Mucosa of rectum (tissue), 2 donors: ENCODE data around the gene KLF16.

Experiments used
- H3K27ac ChIP-seq, 2 donors: one replicate each; pipeline ENCODE4 v1.7.0; 2013; ENCODE audit warnings: inconsistent platforms in 2 of 2, low read depth in 2 of 2, low read length in 2 of 2
- H3K27me3 ChIP-seq, 2 donors: one replicate each; pipeline ENCODE4 v1.7.0; 2013; ENCODE audit warnings: low read length in 2 of 2; ENCODE audit not compliant: control insufficient read depth in 2 of 2, insufficient read depth in 2 of 2
- H3K36me3 ChIP-seq, 2 donors: one replicate each; pipeline ENCODE4 v1.7.0; 2013; ENCODE audit warnings: low read length in 2 of 2; ENCODE audit not compliant: control insufficient read depth in 2 of 2, insufficient read depth in 2 of 2
- H3K4me1 ChIP-seq, 2 donors: one replicate each; pipeline ENCODE4 v1.7.0; 2013; ENCODE audit warnings: low read length in 2 of 2, mild to moderate bottlenecking in 1 of 2; ENCODE audit not compliant: control insufficient read depth in 2 of 2, insufficient read depth in 2 of 2
- H3K4me3 ChIP-seq, 2 donors: one replicate each; pipeline ENCODE4 v1.7.0; 2013; ENCODE audit warnings: low read length in 2 of 2
- H3K9ac ChIP-seq, 2 donors: one replicate each; pipeline ENCODE4 v1.7.0; 2013; ENCODE audit warnings: low read length in 2 of 2, low read depth in 1 of 2, mild to moderate bottlenecking in 1 of 2
- H3K9me3 ChIP-seq, 2 donors: one replicate each; pipeline ENCODE4 v1.7.0; 2013; ENCODE audit warnings: low read length in 2 of 2; ENCODE audit not compliant: control insufficient read depth in 2 of 2
- donor health status: healthy.
- donor health status: Normal muscosa, but diverticular disease.

KLF16 gene

DNA sequence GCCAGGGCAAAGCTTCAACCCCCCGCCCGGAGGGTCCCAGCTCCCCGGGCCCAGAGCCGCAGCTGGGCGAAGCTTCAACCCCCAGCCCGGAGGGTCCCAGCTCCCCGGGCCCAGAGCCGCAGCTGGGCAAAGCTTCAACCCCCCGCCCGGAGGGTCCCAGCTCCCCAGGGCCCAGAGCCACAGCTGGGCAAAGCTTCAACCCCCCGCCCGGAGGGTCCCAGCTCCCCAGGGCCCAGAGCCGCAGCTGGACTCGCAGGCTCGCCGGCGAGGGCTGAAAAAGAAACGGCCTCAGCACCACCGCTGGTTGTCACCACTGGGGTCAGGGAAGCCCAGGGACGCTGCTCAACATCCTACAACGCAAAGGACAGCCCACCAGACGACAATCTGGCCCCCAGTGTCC lies 20.3 kb downstream of the KLF16 start:
- Histone ChIP-seq H3K27ac (no peak overlapping the region), H3K27me3 (no peaks in the 10 kb centered on the region), H3K4me1 (peaks cover 57 to 70% of the 10 kb centered on the region in 2 donors), H3K4me3 (no peak overlapping the region), H3K9ac (no peak overlapping the region), H3K36me3 (peaks cover 0 to 9% of the 10 kb centered on the region in 2 donors), H3K9me3 (no peaks in the 10 kb centered on the region)

GRCh38 chr19:1841209-1841924 lies 22.0 kb downstream of the KLF16 start:
- Histone ChIP-seq H3K27me3 (no peaks in the 10 kb centered on the region), H3K4me3 (peak overlapping the region in 1 of 2 donors; percentile 44), H3K27ac (peak overlapping the region; percentile 89 to 93), H3K36me3 (peaks cover 0 to 9% of the 10 kb centered on the region in 2 donors), H3K9ac (peak overlapping the region in 1 of 2 donors; percentile 74), H3K4me1 (peaks cover 52 to 58% of the 10 kb centered on the region in 2 donors), H3K9me3 (no peaks in the 10 kb centered on the region)

- peak overlapping the region; percentile 89 to 93 for H3K27ac ChIP-seq
- H3K36me3 ChIP-seq: peaks cover 0 to 5% of the 10 kb centered on the region in 2 donors
- H3K4me1 ChIP-seq: peaks cover 45 to 51% of the 10 kb centered on the region in 2 donors
- H3K9me3 ChIP-seq: no peaks in the 10 kb centered on the region
- H3K4me3 ChIP-seq: peak overlapping the region; percentile 44 to 55
- H3K9ac ChIP-seq: peak overlapping the region; percentile 32 to 74
- H3K27me3 ChIP-seq: no peaks in the 10 kb centered on the region
Measured at GRCh38 chr19:1840541-1841115, 22.8 kb downstream of the KLF16 start.

DNA sequence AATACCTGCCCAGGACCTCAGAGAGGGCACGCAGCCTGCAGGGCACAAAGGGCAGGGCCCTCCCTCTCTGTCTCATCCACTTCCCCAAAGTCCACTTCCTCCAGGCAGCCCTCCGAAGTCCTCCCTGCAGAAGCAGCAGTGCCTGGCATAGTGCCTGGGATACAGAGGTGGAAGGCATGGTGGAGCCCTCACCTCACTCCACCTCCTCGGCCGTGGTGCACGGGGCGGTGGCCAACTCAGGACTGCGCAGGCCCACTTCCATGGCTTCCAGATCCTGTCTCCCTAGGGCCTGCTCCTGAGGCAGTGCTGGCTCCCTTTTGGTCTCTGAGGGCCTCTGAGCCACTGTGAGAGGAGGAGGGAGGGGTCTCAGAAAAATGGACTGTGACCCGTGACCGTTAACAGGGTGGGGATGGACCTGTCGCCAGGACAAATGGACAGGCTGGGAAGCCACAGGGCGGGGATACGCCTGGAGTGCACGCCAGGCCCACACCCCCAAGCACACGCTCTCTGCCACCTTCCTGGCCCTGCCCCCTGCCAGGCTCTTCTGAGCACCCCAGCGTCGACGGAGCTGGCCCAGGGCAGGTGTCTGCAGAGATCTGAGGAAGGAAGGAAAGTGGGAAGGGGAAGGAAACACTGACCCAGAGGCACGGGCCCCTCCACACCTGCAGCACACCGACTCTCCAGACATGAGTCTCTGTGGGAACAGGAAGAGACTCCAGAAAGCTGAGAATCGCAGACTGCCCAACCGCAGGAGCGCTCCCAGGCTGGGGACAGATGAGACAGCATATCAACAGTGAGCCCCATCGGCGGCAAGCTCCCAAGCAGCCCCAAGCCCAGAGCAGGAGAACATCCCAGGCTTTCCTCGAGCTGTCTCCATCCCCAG lies 23.5 kb downstream of the KLF16 start:
- H3K9ac ChIP-seq: peak overlapping the region; percentile 14 to 74
- no peaks in the 10 kb centered on the region for H3K9me3 ChIP-seq
- peak overlapping the region; percentile 44 to 55 for H3K4me3 ChIP-seq
- peaks cover 0 to 2% of the 10 kb centered on the region in 2 donors for H3K36me3 ChIP-seq
- peak overlapping the region; percentile 89 to 93 for H3K27ac ChIP-seq
- no peaks in the 10 kb centered on the region for H3K27me3 ChIP-seq
- peaks cover 41 to 50% of the 10 kb centered on the region in 2 donors for H3K4me1 ChIP-seq

GRCh38 chr19:1837625-1838105 lies 25.7 kb downstream of the KLF16 start:
- peak overlapping the region; percentile 89 to 93 for H3K27ac ChIP-seq

GRCh38 chr19:1837222-1837565 lies 26.2 kb downstream of the KLF16 start:
- no peak overlapping the region for H3K4me3 ChIP-seq
- H3K36me3 ChIP-seq: peaks cover 0 to 4% of the 10 kb centered on the region in 2 donors
- H3K4me1 ChIP-seq: peaks cover 37 to 39% of the 10 kb centered on the region in 2 donors
- no peak overlapping the region for H3K27ac ChIP-seq
- H3K9ac ChIP-seq: no peak overlapping the region
- no peaks in the 10 kb centered on the region for H3K9me3 ChIP-seq
- no peaks in the 10 kb centered on the region for H3K27me3 ChIP-seq

More at GRCh38 chr19:1837625-1838105, 25.7 kb downstream of the KLF16 start:
- peak overlapping the region; percentile 32 to 41 for H3K9ac ChIP-seq
- H3K36me3 ChIP-seq: peaks cover 0 to 4% of the 10 kb centered on the region in 2 donors
- H3K4me3 ChIP-seq: peak overlapping the region in 1 of 2 donors; percentile 52
- H3K4me1 ChIP-seq: peaks cover 37 to 41% of the 10 kb centered on the region in 2 donors
- no peaks in the 10 kb centered on the region for H3K27me3 ChIP-seq
- no peaks in the 10 kb centered on the region for H3K9me3 ChIP-seq

DNA sequence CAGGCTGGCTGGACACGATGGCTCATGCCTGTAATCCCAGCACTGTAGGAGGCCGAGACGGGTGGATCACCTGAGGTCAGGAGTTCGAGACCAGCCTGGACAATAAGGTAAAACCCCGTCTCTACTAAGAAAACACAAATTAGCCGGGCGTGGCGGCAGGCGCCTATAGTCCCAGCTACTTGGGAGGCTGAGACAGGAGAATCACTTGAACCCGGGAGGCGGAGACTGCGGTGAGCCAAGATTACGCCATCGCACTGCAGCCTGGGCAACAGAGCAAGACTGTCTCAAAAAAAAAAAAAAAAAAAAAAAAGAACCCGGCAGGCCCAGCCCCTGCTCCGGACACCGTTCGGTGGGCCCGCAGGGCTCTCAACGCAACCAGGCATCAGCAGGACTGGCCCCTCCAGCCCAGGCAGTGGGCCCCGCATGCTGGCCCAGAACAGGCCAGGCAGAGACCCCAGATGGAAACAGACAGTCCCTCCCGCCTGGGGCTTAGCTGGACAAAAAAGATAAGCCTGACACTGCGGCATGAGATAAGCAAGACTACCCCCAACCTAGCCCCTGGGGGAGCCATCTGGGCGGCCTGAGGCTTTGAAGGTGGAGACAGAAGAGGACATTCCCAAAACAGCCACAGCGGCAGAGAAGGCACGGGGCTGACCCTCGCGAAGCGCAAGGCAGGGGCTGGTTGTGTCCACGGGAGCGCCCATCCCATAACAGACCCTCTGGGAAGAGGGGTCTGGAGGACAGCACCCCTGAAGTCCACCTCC lies 26.7 kb downstream of the KLF16 start:
- Histone ChIP-seq H3K27me3 (no peaks in the 10 kb centered on the region), H3K27ac (no peak overlapping the region), H3K9ac (no peak overlapping the region), H3K9me3 (no peaks in the 10 kb centered on the region), H3K36me3 (peaks cover 0 to 7% of the 10 kb centered on the region in 2 donors), H3K4me1 (peaks cover 36 to 37% of the 10 kb centered on the region in 2 donors), H3K4me3 (no peak overlapping the region)

DNA sequence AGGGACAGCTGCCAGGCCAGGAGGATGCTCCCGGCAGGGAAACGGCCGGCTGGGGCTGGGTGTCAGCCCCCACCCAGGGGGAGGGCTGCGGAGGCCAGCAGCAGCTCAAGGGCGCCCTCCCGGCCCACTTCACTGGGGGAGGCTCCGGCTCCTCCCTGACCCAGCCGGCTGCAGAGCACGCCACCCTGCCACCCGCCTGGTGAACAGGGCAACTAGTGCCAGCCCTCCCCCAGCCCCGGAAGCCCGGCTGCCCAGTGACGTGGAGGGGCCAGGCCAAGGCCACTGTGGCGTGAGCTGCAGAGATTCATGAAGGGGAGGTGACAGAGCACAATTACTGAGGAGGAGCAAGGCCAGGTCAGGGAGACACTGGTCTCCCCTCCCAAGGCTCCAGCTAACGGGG lies 29.8 kb downstream of the KLF16 start:
- Histone ChIP-seq H3K4me3 (no peak overlapping the region), H3K27me3 (no peaks in the 10 kb centered on the region), H3K4me1 (peaks cover 5 to 11% of the 10 kb centered on the region in 2 donors), H3K9me3 (no peaks in the 10 kb centered on the region), H3K27ac (no peak overlapping the region), H3K36me3 (peaks cover 0 to 11% of the 10 kb centered on the region in 2 donors), H3K9ac (no peak overlapping the region)

- H3K4me1 ChIP-seq: peaks cover 0 to 2% of the 10 kb centered on the region in 2 donors
- no peaks in the 10 kb centered on the region for H3K9me3 ChIP-seq
- H3K4me3 ChIP-seq: no peak overlapping the region
- no peak overlapping the region for H3K9ac ChIP-seq
- H3K27ac ChIP-seq: no peak overlapping the region
- H3K27me3 ChIP-seq: no peaks in the 10 kb centered on the region
- H3K36me3 ChIP-seq: peaks cover 0 to 11% of the 10 kb centered on the region in 2 donors
Measured at GRCh38 chr19:1832046-1832663, 31.2 kb downstream of the KLF16 start.
